Measurements from ENCODE around the gene MED4. TPM values are rescaled to one million over a fixed set of nuclear protein-coding genes. Genes with fewer than 3 reads are reported as not detected.

MED4 gene
- total RNA-seq, 1 donor from 2014 or later: 47.1 TPM

- TF ChIP-seq CTCF (IDR thresholded peaks at IDR 0.05) (no peak), POLR2AphosphoS5 (IDR thresholded peaks at IDR 0.05; ENCODE audit: insufficient read depth in 1 of 2, low read depth in 1 of 2) (no peak), POLR2A (IDR thresholded peaks at IDR 0.05) (no peak)
- Histone ChIP-seq H3K4me3 (no peak overlapping the region), H3K36me3 (peaks cover 0 to 22% of the 10 kb centered on the region in 2 donors), H3K27me3 (no peaks in the 10 kb centered on the region), H3K4me1 (no peaks in the 10 kb centered on the region), H3K27ac (no peak overlapping the region), H3K9me3 (no peaks in the 10 kb centered on the region)
- intact Hi-C loops (cut with DNase I): no loop called here
- DNase-seq (ENCODE audit: extremely low spot score in 2 of 2): no peak
These were observed 39.2 kb downstream of the MED4 start for GRCh38 chr13:48055712-48056111.

- intact Hi-C loops (cut with DNase I): no loop called here
- Histone ChIP-seq H3K4me1 (no peaks in the 10 kb centered on the region), H3K4me3 (no peak overlapping the region), H3K9me3 (no peaks in the 10 kb centered on the region), H3K27me3 (no peaks in the 10 kb centered on the region), H3K36me3 (peaks cover 0 to 23% of the 10 kb centered on the region in 2 donors), H3K27ac (no peak overlapping the region)
- DNase-seq (ENCODE audit: extremely low spot score in 2 of 2): no peak
- no peak for TF ChIP-seq POLR2AphosphoS5 (IDR thresholded peaks at IDR 0.05; ENCODE audit: insufficient read depth in 1 of 2, low read depth in 1 of 2)
- no peak for TF ChIP-seq POLR2A (IDR thresholded peaks at IDR 0.05)
These were observed 40.3 kb downstream of the MED4 start for GRCh38 chr13:48054601-48055000.

GRCh38 chr13:48050550-48050949 lies 44.4 kb downstream of the MED4 start:
- Histone ChIP-seq H3K36me3 (peaks cover 0 to 27% of the 10 kb centered on the region in 2 donors), H3K4me3 (no peak overlapping the region), H3K9me3 (no peaks in the 10 kb centered on the region), H3K4me1 (no peaks in the 10 kb centered on the region), H3K27me3 (no peaks in the 10 kb centered on the region), H3K27ac (no peak overlapping the region)
- TF ChIP-seq POLR2A (IDR thresholded peaks at IDR 0.05) (no peak), POLR2AphosphoS5 (IDR thresholded peaks at IDR 0.05; ENCODE audit: insufficient read depth in 1 of 2, low read depth in 1 of 2) (no peak), CTCF (IDR thresholded peaks at IDR 0.05) (no peak)
- no peak for DNase-seq (ENCODE audit: extremely low spot score in 2 of 2)
- intact Hi-C loops (cut with DNase I): no loop called here

- Histone ChIP-seq H3K27ac (no peak overlapping the region), H3K36me3 (peaks cover 0 to 11% of the 10 kb centered on the region in 2 donors), H3K4me3 (no peak overlapping the region), H3K9me3 (no peaks in the 10 kb centered on the region), H3K4me1 (no peaks in the 10 kb centered on the region), H3K27me3 (no peaks in the 10 kb centered on the region)
- intact Hi-C loops (cut with DNase I): no loop called here
- TF ChIP-seq POLR2AphosphoS5 (IDR thresholded peaks at IDR 0.05; ENCODE audit: insufficient read depth in 1 of 2, low read depth in 1 of 2) (no peak), POLR2A (IDR thresholded peaks at IDR 0.05) (no peak), CTCF (IDR thresholded peaks at IDR 0.05) (no peak)
- DNase-seq (ENCODE audit: extremely low spot score in 2 of 2): no peak
These were observed 51.0 kb downstream of the MED4 start for GRCh38 chr13:48043789-48044503.

- Histone ChIP-seq H3K36me3 (peaks cover 0 to 7% of the 10 kb centered on the region in 2 donors), H3K4me1 (peaks cover 8% of the 10 kb centered on the region), H3K27ac (no peak overlapping the region), H3K9me3 (no peaks in the 10 kb centered on the region), H3K27me3 (no peaks in the 10 kb centered on the region), H3K4me3 (no peak overlapping the region)
- intact Hi-C loops (cut with DNase I): no loop called here
- no peak for TF ChIP-seq POLR2AphosphoS5 (IDR thresholded peaks at IDR 0.05; ENCODE audit: insufficient read depth in 1 of 2, low read depth in 1 of 2)
- no peak for TF ChIP-seq POLR2A (IDR thresholded peaks at IDR 0.05)
- TF ChIP-seq CTCF (IDR thresholded peaks at IDR 0.05): no peak
- no peak for DNase-seq (ENCODE audit: extremely low spot score in 2 of 2)
These were observed 52.0 kb downstream of the MED4 start for GRCh38 chr13:48042894-48043293.
